Retinal pigment epithelial cell (primary cell): ENCODE results near the gene RALGDS.

ENCODE experiments used
- DNase-seq: peaks from one replicate; pipeline ENCODE4 v3.0.0-alpha.2; 2010; ENCODE audit warnings: low read depth
- H3K4me3 ChIP-seq: 2 replicates; pipeline ENCODE4 v1.5.1; 2011; ENCODE audit warnings: mild to moderate bottlenecking, low read length, control low read depth, moderate library complexity
- CTCF ChIP-seq: conservative IDR thresholded peaks from 2 replicates; pipeline ENCODE4 v1.5.1; 2011; ENCODE audit warnings: low read depth, low read length, control low read depth, inconsistent platforms

Gene RALGDS

GRCh38 chr9:133120501-133121197 lies 391 bp downstream of the RALGDS start:
- peak overlapping the region; percentile 58 for H3K4me3 ChIP-seq
- no peak for DNase-seq
- no peak for TF ChIP-seq CTCF

- DNase-seq, result no peak
- no peak for TF ChIP-seq CTCF
- peak overlapping the region; percentile 58 for H3K4me3 ChIP-seq
Observed at GRCh38 chr9:133119846-133120500, 1.1 kb downstream of the RALGDS start.

- TF ChIP-seq CTCF, result no peak
- no peak for DNase-seq
- peak overlapping the region; percentile 58 for H3K4me3 ChIP-seq
Observed at GRCh38 chr9:133119103-133119845, 1.8 kb downstream of the RALGDS start.

- H3K4me3 ChIP-seq, result no peak overlapping the region
- no peak for TF ChIP-seq CTCF
- DNase-seq, result no peak
Observed at GRCh38 chr9:133118568-133118967, 2.5 kb downstream of the RALGDS start.

GRCh38 chr9:133118179-133118520 lies 2.9 kb downstream of the RALGDS start:
- no peak overlapping the region for H3K4me3 ChIP-seq
- no peak for DNase-seq
- no peak for TF ChIP-seq CTCF

GRCh38 chr9:133117271-133118178 lies 3.5 kb downstream of the RALGDS start:
- no peak for TF ChIP-seq CTCF
- no peak for DNase-seq
- H3K4me3 ChIP-seq, result no peak overlapping the region
